GM12864 (cell line): ENCODE results near the gene DENND1A.

ENCODE experiments used
- DNase-seq: peaks from one replicate; pipeline ENCODE4 v3.0.0-alpha.2; 2011; ENCODE audit warnings: low read depth
- H3K4me3 ChIP-seq: 2 replicates; pipeline ENCODE4 v1.5.1; 2011; ENCODE audit warnings: mild to moderate bottlenecking, low read depth, low read length, control low read depth
- CTCF ChIP-seq: IDR thresholded peaks from 2 replicates; pipeline ENCODE4 v1.5.1; 2011; ENCODE audit warnings: low read depth, mild to moderate bottlenecking, moderate library complexity, low read length, control low read depth, inconsistent platforms; ENCODE audit errors: missing control alignments

The DENND1A gene

GRCh38 chr9:123465304-123465703 is 464.6 kb downstream of the DENND1A start:
- no peak for DNase-seq
- H3K4me3 ChIP-seq: no peak overlapping the region
- no peak for TF ChIP-seq CTCF

GRCh38 chr9:123460091-123460490 is 469.8 kb downstream of the DENND1A start:
- H3K4me3 ChIP-seq: no peak overlapping the region
- DNase-seq: no peak
- TF ChIP-seq CTCF: no peak

GRCh38 chr9:123457583-123457982 is 472.3 kb downstream of the DENND1A start:
- H3K4me3 ChIP-seq: no peak overlapping the region
- no peak for TF ChIP-seq CTCF
- DNase-seq: no peak

- no peak overlapping the region for H3K4me3 ChIP-seq
- DNase-seq: no peak
- no peak for TF ChIP-seq CTCF
These were observed 473.9 kb downstream of the DENND1A start for GRCh38 chr9:123456011-123456410.

- no peak overlapping the region for H3K4me3 ChIP-seq
- TF ChIP-seq CTCF: no peak
- no peak for DNase-seq
These were observed 474.7 kb downstream of the DENND1A start for GRCh38 chr9:123455187-123455586.

- H3K4me3 ChIP-seq: no peak overlapping the region
- no peak for TF ChIP-seq CTCF
- DNase-seq: no peak
These were observed 475.6 kb downstream of the DENND1A start for GRCh38 chr9:123454361-123454760.

- no peak for DNase-seq
These were observed 476.1 kb downstream of the DENND1A start for GRCh38 chr9:123453831-123454321.

More at GRCh38 chr9:123453831-123454321, 476.1 kb downstream of the DENND1A start:
- no peak for TF ChIP-seq CTCF
- H3K4me3 ChIP-seq: no peak overlapping the region
